SK-N-SH treated with all-trans-retinoic acid at 6 μM for 48 hours (cell line): ENCODE measurements around the gene GPATCH3.

ENCODE experiments used
- ESRRG ChIP-seq: fragments of 250-450 bp; sonication (Bioruptor Pico); IDR thresholded peaks from 2 replicates; pipeline ENCODE4 v1.6.1; 2021; ENCODE audit warnings: mild to moderate bottlenecking
- OSR1 ChIP-seq: fragments of 250-450 bp; sonication (Bioruptor Pico); IDR thresholded peaks from 2 replicates; pipeline ENCODE4 v1.8.0; 2022; ENCODE audit warnings: moderate library complexity, mild to moderate bottlenecking, inconsistent platforms
- SNAI2 ChIP-seq: fragments of 250-450 bp; sonication (Bioruptor Pico); IDR thresholded peaks from 2 replicates; pipeline ENCODE4 v1.5.0; 2020; ENCODE audit warnings: mild to moderate bottlenecking, moderate library complexity

- no peak for TF ChIP-seq OSR1
- TF ChIP-seq ESRRG (CRISPR knock-in tag): no peak
- TF ChIP-seq SNAI2 (CRISPR knock-in tag): no peak
Measured at GRCh38 chr1:26854906-26855305, 45.4 kb downstream of the GPATCH3 start.
